OCI-LY7 (cell line): ENCODE results near the gene CACNG3.
"Not testable (repeated sequence)": the region's sequence is repeated elsewhere in the genome, so short reads cannot be mapped to it uniquely, and the experiment has no call there.

ENCODE experiments used
- CTCF ChIP-seq: fragments of 200-600 bp; sonication (generic); conservative IDR thresholded peaks from 2 replicates; pipeline ENCODE4 v1.5.1; 2014; ENCODE audit warnings: mild to moderate bottlenecking, antibody characterized with exemption, low read length, moderate library complexity, mixed read lengths
- EZH2phosphoT487 ChIP-seq: fragments of 200-600 bp; sonication (generic); IDR thresholded peaks from 2 replicates; pipeline ENCODE4 v1.6.1; 2018; ENCODE audit warnings: low read depth, borderline replicate concordance, mild to moderate bottlenecking, mixed run types, antibody characterized with exemption, low read length, moderate library complexity, mixed read lengths

- not testable (repeated sequence) for TF ChIP-seq CTCF, EZH2phosphoT487
These were observed 17.3 kb upstream of the CACNG3 start for GRCh38 chr16:24238846-24239245.
